ENCODE measurements around the gene MORN1.
A peak's percentile ranks its signal among the peaks of the same experiment; 100 is the strongest.

Gene MORN1

DNA sequence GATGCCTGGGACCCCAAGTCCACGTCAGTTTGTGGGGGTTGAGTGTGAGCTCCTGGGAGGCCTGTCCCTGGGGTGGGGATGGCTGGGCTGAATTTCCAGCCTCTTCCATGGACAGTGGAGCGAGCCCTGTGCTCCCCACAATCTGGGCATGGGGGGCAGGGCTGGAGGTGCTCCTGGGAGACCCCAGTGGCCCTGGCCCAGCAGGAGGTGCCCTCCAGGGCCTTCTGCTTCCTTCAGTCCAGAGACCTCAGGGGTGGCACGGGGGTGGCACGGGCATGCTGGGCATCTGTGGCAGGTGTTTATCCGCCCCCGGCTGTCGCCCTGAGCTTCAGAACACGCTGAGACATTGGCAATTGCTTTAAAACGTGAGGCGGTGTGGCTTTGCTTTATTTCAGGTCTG lies 40.9 kb downstream of the MORN1 start:
- DNase-seq = no peak

DNA sequence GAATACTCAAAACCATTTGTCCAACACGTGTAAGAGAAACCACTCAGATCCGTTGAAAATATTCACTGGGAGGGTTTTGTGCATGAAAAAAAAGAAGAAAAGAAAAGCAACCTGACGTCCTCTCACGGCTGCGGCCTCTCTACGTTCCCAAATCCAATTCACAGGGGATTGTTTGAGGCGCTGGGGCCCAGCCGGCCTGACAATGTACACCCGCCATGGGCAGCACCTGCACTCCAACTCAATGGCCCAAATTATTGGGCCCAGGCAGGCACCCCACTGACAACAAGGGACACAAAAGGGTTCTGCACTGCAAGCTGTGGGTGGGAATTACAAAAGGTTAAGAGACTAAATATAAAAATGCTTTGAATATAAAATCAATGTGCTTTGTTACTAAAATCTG lies 41.5 kb downstream of the MORN1 start:
- no peak for DNase-seq

DNA sequence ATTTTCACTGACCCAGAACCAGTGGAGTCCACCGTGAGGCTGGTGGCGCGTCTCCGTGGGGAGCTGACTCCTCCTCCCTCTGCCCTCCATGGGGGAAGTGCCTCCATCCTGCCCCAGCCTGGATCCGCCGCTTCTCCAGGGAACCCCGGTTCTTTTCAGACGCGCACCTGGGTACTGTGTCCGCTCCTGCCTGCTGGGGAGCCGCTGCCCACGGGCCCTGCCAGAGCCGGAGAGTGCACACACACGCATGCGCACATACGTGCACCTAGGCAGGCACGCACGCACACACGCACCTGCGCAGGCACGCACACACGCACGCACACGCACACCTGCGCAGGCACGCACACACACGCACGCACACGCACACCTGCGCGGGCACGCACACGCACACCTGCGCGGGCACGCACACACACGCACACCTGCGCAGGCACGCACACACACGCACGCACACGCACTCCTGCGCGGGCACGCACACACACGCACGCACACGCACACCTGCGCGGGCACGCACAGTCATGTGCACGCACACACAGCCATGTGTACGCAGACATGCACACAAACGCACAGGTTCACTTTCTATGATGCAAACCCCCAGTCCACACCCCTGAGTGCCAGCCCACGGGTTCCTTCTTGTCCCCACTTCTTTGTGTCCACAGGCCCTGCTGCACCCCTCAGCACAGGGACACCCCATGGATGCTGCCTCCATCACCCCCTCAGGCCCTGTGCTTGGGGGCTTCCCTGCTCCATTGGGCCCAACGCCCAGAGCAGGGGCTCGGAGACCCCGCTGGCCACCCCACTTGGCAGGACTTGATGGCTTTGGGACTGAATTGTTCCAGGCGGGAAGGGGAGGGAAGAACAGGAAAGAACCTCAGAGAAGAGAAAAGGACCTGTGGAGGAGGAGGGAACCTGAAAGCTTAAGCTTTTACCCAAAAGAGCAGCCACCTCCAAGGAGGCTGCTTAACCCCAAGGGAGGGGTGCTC lies 42.7 kb downstream of the MORN1 start:
- DNase-seq = no peak

DNA sequence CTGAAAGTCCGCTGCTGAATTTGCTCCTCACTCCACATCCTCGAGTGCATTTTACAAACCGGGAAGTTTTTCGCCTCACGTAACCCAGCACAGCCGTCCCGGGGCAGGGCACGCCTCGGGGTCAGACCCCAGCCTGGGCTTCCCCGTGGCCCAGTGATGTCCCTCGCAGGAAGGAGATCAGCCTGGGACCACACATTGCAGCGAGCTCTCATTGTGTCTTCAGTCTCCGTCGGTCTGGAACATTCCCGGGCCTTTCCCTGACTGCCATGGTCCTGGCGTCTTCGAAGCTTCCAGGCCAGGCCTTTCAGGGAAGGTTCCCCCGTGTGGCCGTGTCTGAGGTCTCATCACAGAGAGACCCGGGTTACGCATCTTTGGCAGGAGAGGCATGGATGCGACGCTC lies 43.5 kb downstream of the MORN1 start:
- DNase-seq = no peak

DNA sequence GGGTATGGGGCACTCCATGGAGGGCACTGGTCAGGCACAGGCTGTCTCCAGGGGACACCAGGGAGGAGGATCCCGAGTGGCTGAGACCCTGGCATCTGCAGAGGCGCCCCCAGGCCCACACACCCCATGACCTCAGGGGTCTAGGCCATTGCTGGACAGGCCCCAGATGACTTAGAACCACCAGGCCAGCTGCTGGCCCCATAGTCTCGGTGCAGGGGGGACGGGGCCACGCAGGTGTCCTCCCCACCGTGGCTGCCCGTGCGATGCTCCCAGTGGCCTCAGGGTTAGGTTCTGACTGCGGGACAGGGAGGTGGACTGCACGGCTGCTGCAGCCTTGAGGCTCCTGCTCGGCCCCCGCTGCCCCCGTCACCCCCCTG lies 44.0 kb downstream of the MORN1 start:
- no peak for DNase-seq

DNA sequence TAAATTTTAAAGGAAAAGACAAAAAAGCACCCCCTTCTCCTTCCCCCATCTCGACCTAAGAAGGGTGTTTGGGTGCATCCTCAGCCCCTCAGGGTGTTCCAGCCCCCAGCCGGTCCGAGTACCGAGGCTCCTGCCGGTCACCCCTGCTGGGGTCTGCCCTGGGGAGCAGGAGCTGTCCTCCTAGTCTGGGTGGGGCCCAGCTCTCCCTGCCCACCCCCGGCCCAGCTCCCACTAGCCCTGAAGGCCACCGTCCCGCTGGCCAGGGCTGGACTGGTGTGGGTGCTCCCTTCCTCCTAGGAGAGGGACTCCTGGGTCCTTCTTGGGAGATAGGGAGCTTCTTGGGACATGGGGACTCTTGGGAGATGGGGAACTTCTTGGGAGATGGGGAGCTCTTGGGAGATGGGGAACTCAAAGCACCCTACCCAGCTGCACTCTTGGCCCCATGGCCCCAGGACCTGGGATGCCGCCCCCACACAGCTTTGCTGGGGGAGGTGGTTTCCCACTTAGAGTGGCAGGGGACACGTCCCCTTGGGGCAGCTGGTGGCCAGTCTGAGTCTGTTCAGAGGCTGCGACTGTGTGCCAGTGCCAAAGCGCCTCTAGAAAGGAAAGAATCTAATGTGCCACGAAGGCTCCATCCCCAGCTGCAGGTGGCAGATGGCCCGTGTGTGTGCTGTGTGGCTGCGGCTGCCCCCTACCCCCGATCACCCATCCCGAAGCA lies 44.5 kb downstream of the MORN1 start:
- DNase-seq = no peak

DNA sequence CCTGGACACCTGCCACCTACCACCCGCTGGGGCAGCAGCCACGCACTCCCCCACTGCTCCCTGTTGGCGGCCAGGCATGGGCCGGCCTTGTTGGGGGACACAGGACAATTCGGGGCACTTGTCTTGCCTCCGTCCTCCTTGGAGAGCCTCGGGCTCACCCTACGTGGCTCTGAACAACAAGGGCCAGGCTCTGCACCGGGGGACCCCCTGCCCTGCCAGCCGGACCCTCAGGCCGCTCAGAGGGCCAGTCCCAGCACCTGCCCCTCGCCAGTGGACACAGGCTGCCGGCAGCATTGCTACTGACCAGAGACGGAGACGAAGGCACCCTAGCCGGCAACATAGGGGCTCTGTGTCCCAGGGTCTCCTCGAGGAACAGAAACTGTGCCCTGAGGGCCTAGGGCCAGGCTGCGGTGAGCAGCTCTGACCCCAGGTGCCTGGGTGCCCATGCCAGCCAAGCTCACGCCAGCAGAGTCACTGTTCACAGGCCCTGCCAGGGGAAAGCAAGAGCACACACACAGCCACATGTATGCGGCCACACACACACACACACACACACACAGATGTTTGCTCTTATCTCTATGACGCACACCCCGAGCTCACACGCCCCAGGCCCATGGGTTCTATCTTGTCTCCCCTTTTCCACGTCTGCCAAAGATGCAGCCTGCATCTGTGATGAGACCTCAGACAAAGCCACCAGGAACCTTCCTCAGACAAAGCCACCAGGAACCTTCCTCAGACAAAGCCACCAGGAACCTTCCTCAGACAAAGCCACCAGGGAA lies 45.9 kb downstream of the MORN1 start:
- DNase-seq = peak; percentile 58

DNA sequence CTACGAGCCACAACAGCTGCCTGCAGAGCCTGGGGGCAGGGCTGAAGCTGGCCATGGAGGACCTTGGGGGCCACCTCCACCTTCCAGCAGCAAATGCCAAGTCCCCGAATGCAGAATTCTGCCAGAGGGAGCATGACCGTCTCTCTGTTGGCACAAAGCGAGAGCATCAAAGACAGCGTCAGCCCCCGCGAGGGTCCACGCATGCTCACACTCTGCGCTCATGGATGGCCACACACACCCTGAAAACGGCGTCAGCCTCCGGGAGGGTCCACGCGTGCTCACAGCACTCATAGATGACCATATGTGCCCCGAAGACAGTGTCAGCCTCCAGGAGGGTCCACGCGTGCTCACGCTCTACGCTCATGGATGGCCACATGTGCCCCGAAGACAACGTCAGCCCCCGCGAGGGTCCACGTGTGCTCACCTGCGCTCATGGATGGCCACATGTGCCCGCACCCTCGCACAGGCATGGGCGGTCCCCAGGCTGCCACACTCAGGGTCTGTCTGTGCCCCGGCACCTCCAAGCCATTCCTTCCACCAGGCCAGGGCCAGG lies 46.5 kb downstream of the MORN1 start:
- DNase-seq = no peak

DNA sequence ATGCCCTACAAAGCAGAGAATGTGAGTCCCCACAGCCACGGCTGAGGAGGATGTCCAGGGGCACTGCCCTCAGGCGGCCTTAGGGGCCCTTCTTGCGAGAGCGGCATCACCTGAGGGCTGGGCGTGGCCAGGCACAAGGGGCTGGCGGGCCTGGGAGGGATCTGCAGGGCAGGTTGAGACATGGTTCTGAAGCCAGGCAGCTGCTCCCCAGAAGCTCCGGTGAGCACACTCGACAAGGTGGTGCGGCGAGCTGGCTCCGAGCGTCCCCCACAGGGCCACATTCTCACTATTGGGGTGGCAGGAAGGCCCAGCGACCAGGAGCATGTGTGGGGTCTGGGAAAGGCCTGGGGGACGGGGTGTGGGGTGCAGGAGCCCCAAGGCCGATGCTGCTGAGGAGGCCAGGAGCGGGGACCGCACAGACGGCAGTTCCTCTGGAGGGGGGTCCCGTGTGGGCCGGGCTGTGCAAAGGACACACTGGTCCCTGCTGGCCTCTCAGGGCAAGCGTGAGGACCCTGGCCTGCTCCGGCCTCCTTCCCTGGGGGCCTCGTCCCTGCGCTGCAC lies 47.2 kb downstream of the MORN1 start:
- no peak for DNase-seq

DNA sequence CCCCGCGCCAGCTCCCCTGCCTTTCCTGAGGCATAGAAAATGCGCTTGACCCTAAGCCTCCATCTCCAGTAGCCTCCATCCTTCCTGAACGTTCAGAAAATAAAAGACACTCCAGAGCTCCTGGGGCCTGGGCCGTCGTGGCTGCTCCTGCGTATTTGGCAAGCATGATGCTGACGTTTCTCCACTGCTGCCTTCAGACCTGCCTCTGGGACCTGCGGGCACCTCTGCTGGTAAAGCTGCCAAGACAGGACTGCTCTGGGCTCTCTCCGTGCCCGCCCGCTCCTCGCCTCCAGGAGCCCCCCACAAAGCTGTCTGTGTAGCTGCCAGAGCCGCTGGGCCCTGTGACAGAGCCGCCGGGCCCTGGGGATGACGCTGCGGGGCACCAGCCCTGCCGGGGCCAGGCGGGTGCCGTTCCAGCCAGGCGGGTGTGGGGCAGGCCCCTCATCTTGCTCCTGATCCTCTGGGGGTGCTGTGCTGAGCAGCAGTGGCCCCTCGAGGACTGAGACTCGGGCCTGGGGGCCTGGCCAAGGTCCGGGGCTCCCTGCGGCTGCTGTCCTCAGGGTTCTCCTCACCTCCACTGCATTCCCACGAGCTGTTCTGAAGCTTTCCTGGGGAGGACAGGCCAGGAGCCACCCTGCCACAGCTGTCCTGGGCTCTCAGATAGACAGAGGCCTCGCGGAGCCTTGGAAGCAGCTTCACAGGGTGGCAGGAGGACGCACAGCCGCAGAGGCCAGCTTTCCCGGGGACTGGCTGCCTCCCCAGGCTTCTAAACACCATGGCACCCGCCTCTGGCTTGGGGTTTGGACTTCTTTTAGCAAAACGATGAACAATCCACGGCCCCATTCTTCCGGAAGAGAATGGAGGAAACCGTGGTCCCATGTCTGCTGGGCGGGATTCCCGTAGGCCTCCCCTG lies 48.1 kb downstream of the MORN1 start:
- no peak for DNase-seq

DNA sequence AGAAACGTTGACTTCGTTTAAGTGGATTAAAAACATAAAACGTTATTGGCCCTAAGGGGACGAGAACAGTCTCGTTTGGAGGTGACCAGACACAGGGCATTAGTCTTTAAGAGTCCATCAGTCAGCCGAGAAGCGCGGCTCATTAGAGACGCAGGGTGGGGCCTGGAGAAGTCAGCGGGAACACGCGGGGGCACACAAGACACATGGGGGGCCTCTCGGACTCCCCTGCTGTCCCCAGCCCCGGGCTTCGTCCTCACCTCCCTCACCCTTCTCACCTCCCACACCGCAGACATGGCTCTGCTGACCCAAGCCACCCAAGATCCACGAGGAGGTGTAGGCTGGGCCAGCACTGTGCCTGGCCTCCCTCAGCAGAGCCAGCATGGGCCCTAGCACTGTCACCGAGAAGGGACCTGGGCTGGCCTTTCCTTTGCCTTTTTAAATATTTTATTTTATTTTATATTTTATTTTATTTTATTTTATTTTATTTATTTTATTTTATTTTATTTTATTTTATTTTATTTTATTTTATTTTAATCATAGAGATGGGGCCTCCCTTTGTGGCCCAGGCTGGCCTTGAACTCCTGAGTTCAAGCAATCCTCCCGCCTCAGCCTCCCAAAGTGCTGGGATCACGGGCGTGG lies 48.9 kb downstream of the MORN1 start:
- DNase-seq = no peak

DNA sequence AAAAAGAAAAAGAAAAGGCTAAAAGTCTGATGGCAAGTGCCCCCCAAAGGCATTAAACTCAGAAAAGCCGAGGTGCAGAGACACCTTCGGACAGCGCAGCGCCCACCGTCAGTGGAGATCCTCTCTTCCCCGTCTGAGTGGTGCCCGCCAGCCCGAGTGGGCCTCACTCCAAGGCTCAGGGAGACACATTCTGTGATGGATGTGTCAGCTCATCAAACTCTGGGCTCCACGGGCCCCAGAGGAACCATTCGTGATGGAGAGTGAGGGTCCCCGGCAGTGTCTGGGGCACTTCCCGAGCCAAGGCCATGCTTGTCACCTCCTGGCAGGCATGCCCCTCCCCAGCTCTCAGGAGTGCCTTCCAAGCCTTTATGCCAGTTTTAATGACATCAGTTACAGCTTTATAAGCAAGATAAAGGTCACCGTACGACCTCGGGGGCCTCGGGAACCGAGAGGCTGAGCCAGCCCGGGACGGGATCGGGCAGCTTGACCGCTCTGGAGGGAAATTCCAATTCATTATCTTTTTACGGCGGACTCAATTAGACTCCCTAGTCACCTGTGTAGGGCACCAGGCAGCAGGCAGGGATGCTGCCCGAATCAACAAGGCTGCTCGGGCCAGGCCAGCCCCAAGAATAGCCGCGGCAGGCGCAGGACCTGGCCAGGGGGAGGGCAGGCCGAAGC lies 49.5 kb downstream of the MORN1 start:
- no peak for DNase-seq

DNA sequence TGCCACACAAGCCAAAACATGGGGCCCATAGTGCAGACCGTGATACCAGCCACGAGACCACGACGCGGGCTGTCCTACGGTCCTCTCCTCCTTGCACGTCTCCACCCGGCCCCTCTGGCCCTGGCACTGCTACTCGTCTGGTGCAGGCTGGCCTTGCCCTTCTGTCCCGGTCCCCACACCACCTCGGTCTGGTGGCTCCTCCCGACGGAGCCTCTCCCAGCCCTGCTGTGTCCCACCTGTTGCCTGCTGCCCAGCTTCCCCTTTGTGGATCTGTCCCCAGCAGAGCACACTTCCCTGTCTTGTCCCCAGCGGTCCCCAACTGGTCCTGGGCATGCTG lies 50.5 kb downstream of the MORN1 start:
- no peak for DNase-seq

DNA sequence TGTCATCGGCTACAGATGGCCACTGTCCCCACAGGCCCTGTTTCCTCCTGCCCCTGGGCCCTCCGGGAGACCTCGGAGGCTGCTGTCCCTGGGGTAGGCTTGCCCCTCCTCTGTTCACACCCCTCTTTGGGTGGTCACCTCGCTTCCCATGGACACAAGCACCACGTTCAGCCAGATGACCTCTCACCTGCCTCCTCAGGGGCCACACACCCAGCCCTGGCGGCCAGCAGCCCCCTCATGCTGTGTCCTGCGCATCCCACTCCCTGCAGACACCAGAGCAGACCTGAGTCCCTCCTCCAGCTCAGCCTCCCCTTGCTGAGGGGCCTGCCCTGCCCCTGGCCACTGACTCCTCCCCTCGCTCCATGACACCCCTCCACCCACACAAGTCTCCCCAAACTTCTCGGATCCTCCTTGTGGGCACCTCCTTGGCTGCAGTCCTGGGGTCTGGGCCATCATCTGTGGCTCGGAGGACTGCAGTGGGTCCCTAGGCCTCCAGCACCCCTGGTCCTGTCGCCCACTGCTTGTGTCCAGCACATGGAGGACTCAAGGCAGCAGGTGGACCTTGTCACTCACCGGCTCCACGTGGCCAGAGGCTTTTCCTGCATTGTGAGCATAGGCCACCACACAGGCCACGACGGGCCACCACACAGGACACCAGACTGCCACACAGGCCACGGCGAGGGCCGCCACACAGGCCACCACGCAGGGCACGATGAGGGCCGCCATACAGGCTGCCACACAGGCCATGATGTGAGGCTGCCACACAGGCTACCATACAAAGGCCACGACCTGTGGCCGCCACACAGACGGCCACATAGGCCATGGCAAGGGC lies 51.1 kb downstream of the MORN1 start:
- no peak for DNase-seq

DNA sequence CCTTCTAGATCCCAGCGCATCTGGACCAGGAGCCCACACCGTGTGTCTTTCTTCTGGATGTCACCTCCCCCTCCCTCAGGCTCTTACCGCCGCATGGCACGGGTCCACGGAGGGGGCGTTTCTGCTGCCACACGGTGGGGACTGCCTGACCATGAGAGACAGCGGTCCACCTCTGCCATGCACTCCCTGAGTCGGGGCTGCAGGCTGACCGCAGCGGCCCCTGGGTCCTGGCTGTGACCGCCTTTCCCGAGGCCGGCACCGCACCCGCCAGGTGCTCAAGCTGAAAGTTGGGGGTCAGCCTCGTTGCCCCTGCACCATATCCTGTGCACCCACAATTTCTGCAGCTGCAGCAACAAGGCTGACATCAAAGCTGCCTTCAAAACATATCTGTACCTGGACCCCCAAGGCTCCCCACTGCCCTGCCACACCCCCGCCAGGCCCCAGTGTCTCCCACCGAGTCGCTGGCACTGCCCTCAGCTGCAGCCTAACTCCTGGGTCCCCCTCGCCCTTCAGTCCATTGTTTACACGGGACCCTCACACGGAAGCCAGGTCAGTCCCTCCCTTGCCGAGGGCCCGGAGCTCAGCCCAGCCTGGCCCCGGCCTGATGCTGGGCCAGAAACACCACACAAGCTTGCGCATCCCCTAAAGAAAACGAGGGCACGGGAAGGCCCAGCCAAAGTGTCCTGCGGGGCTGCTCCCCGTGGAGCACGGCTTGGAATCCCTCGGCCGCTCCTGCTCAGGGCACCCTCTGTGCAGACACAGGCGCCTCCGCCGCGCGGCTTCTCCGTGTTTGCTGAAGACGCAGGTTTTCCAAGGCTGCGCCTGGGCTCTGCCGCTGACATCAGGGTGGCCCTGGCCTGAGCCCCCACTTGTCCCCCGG lies 51.9 kb downstream of the MORN1 start:
- no peak for DNase-seq

DNA sequence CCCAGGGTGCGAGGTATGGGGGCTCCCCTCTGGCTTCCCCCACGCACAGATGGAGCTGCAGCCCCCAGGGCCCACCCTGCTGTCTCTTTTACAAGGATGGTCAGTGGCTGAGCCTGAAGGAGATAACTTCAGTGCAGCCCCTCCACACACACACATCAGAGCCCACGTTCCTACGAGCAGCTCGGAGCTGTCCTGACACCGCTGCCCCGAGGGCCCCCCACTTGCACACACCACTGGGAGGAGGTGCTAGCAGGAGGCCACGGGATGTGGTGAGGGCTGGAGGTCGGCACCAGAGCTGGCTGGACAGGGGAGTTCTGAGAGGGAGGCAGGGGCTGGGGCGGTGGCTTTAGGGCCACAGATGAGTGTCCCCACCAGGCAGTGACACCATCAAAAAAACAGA lies 53.9 kb downstream of the MORN1 start:
- DNase-seq = no peak

DNA sequence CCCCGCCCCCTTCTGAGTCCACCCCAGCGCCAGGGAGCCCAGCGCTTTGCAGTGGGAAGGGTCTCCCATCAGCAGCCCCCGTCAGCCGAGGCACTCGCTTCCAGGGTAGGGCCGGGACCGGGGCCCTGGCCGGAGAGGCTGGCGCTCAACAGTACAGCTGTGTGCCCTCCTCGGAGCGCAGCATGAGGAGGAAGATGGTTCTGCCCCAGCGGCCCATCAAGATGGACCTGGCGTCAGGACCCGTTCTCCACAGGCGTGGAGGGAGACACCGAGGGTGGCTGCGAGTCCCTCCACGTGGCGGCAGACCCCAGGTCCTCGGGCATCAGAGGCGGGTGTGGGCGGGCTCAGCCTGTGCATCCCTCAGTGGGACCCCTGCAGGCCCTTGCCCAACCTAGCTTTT lies 54.3 kb downstream of the MORN1 start:
- no peak for DNase-seq

DNA sequence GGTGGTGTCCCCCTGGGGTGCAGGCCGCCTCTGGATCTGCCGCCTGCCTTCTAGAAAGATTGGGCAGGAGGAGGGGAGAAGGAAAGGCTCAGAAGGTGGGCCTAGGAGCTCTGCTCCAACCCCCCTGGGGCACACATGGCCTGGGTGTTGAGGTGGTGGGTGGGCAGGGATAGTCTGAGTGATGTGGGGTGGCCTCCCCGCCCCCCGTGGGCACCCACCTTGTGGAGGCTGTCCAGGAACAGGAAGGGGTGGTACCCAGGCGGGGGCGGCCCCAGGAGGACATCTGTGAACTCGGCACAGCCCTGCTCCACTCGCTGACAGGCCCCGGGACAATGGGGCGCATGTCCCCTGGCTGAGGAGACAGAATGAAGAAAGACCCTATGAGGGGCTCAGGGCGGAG lies 54.9 kb downstream of the MORN1 start:
- DNase-seq = no peak
